Measurements from ENCODE around the gene SLC6A13.
A peak's percentile ranks its signal among the peaks of the same experiment; 100 is the strongest.
"Not testable (repeated sequence)": the region's sequence is repeated elsewhere in the genome, so short reads cannot be mapped to it uniquely, and the experiment has no call there.

SLC6A13 gene

GRCh38 chr12:233615-233968 is 29.0 kb downstream of the SLC6A13 start:
- DNase-seq = no peak

- DNase-seq = no peak
Measured at GRCh38 chr12:232731-233614, 29.7 kb downstream of the SLC6A13 start.

DNA sequence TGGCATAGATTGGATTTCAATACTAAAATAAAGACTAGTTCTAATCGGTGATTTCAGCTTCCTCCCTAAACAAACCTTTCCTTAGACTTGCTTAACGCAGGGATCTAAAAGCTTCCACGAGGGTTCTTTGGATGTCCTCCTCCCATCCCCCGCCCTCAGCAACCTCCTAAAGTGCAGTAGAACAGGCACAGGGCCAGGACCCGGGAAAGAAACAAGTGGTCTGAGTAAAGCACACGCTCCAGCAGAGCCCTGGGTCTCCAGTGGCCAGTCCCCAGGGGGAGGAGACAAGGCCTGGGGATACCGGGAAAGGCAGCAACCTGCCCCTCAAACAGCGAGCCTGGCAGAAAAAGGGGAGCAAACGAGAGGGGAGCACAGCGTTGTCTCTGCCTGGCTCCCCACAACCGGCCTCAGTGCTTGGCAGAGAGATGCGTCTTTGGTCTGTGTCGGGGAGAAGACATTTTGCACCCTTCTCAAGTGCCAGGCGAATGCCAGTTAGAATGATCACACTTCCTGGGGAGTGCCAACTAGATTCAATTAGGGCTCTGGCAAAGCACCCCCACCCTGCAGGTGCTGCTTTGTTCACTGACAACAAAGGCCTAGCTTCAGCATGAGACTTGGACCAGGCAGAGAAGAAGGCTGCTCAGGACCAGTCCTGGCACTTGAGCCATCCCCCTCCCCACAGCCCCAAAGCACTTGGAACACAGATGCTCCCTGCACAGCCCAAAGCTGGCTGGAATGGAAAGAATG is 31.5 kb downstream of the SLC6A13 start:
- DNase-seq = peak in 26 of 51 donors; percentile 10 to 73 (median 40)

DNA sequence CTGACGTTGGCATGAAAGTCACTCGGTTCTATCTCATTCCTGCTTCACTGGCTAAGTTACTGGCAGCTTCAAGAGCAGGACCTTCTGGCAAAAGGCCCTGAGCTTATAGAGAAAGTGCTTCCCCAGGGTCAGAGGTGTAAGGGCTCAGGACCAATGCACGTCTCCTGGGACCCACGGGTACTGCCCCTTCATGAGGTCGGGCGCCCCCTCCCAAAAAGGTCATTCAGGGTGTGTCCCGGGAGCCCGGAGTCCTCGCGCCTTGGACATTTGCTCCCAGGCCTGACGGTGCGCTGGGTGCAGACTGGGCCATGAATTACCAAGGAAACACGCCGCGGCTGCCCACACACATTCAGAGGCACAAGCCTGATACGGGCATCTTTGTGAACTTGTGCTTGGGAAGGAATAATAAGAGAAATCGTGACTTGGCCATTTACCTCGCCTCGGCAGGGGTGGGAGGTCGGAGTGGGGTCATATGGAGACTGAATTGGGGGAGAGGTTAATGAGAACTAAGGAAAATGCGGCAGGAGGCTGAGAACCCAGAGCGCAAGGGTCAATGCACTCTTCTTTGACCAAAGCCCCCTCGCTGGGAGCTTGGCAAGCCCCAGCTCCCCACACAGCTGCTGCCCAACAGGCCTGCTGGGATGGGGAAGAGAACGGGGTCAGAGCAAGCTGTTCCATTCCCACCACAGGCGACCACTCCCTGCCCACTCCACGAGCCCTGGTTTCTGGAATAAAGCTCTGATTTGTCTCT is 33.0 kb downstream of the SLC6A13 start:
- DNase-seq = peak in 3 of 51 donors; percentile 10 to 16 (median 13)

- no peak for DNase-seq
Measured at GRCh38 chr12:228846-229200, 33.8 kb downstream of the SLC6A13 start.

DNA sequence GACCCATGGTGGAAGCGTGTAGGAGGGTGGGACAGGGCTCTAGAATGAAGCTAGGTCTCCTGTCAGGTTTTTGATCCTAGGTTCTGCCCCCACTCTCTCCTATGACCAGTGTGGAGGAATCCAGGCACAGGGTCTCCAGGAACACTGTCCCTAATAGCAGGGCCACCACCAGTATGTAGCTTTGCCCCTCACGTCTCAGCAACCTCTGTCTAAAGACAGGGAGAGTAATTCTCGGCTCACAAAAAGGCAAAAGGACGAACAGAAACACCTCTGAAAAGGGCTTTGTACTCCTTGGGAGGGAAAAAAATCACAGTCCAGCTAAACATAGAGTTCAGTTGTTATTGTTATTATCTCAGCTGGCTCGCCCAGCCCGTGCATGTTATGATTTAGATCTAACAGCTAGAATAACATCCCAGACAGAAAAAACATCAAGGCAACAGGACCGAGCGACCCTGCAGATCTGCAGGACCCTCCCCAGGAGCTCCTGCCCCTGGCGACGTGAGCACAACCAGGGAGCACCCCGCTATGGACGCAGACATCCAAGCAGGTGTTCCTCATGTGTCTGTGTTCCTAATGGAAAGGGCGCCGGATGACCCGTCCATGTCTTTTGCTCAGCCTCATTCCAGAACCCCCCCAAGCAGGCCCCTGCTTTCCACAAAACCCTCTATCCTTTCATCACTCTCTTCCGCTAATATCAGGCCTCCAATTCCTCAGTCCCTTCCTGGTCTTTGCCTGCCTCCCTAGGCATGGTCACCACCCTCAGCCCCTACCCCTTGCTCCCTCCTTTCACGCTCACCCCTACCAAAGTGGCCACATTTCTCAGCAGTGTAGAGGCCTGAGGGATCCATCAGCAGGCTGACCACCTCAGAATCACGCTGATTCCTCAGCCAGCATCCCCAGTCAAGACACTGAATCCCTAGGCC is 34.5 kb downstream of the SLC6A13 start:
- DNase-seq = no peak

GRCh38 chr12:227286-227915 is 35.2 kb downstream of the SLC6A13 start:
- no peak for DNase-seq

GRCh38 chr12:226401-226800 is 36.2 kb downstream of the SLC6A13 start:
- DNase-seq = no peak

- DNase-seq = no peak
Measured at GRCh38 chr12:225012-225411, 37.6 kb downstream of the SLC6A13 start.

GRCh38 chr12:224330-224729 is 38.3 kb downstream of the SLC6A13 start:
- DNase-seq = no peak

GRCh38 chr12:223841-224240 is 38.8 kb downstream of the SLC6A13 start:
- DNase-seq = no peak

DNA sequence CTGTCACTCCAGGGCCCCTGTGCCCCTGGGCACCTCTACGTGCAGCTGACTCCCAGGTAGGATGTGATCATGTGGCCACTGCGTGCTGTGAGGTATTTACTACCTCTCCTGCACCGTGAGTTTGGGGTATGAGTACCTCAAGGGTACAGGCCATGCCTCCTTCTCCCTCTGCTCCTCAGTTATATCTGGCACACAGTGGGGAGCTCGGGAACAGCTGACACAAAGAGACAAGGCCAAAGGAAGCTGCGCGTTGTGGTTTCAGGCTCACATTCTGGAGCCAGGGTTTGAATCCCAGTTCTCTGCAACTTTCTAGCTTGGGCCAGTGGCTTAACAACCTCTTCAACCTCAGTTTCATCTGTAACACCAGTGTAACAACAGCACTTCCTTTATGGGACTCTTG is 40.9 kb downstream of the SLC6A13 start:
- no peak for DNase-seq

GRCh38 chr12:220946-221550 is 41.6 kb downstream of the SLC6A13 start:
- DNase-seq = no peak

DNA sequence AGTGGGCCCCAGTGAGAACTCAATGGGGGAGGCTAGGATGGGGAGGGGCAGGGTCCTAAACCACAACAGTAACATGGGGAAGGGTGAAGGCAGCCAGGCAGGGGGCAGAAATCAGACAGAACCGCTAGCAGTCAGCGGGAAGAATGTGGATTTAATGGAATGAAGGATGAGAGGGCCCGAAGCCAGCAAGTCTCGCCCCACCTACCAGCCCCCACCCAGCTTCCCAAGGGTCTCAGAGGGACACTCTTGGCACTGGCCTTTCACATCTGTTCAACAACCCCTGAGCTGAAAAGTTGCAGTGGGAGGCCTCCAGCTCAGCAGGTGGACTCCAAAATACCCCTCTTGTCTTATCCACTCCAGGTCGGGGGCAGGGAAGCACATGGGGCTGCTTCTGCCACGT is 42.1 kb downstream of the SLC6A13 start:
- DNase-seq = no peak

GRCh38 chr12:219891-220352 is 42.7 kb downstream of the SLC6A13 start:
- DNase-seq = peak in 38 of 51 donors; percentile 12 to 78 (median 45)

- no peak for DNase-seq
Measured at GRCh38 chr12:218728-219590, 43.7 kb downstream of the SLC6A13 start.

- DNase-seq = no peak
Measured at GRCh38 chr12:218221-218620, 44.4 kb downstream of the SLC6A13 start.

- not testable (repeated sequence) for DNase-seq
Measured at GRCh38 chr12:217029-217428, 45.6 kb downstream of the SLC6A13 start.

DNA sequence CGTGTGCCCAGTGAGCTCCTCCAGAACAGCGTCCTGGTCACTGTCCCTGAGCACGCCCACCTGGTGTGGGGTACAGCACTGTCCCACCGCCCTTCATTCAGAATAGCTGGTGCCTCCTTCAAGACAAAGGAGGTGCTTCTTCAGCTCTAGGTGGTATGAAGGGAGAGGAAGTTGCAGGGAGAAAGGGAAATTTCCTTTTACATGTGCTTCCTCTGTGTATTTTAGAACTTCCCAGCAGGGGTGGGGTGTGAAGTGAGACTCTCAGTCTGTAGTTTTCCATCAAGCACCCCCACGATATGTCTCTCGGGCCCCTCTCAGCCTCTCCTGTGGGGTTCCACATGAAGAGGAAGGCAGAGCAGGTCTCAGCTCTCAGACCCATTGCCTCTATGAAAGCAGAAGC is 47.5 kb downstream of the SLC6A13 start:
- no peak for DNase-seq

Data from hypothalamus (tissue), 51 donors.